Esophagus (tissue), 2 donors: ENCODE data around the gene CDKN1A. TPM values are rescaled to one million over a fixed set of nuclear protein-coding genes. Genes with fewer than 3 reads are reported as not detected.
"Not testable (repeated sequence)": the region's sequence is repeated elsewhere in the genome, so short reads cannot be mapped to it uniquely, and the experiment has no call there.

Source experiments
- H3K27ac ChIP-seq, 2 donors: one replicate each; pipeline ENCODE4 v1.5.1; 2013; ENCODE audit warnings: low read depth in 2 of 2, mild to moderate bottlenecking in 2 of 2, inconsistent platforms in 1 of 2, low read length in 1 of 2, moderate library complexity in 1 of 2
- H3K27me3 ChIP-seq, 2 donors: one replicate each; pipeline ENCODE4 v1.6.1; 2013; ENCODE audit warnings: low read length in 2 of 2, control low read depth in 1 of 2, mild to moderate bottlenecking in 1 of 2; ENCODE audit not compliant: insufficient read depth in 2 of 2, control insufficient read depth in 1 of 2
- H3K36me3 ChIP-seq, 2 donors: one replicate each; pipeline ENCODE4 v1.6.1; 2013; ENCODE audit warnings: low read length in 1 of 2; ENCODE audit not compliant: control insufficient read depth in 2 of 2, insufficient read depth in 2 of 2
- H3K4me1 ChIP-seq, 2 donors: one replicate each; pipeline ENCODE4 v1.6.1; 2013; ENCODE audit warnings: low read length in 1 of 2; ENCODE audit not compliant: control insufficient read depth in 2 of 2, insufficient read depth in 2 of 2
- H3K4me3 ChIP-seq, 2 donors: one replicate each; pipeline ENCODE4 v1.5.1; 2013; ENCODE audit warnings: low read length in 2 of 2, mild to moderate bottlenecking in 2 of 2, low read depth in 1 of 2, moderate library complexity in 1 of 2
- H3K9me3 ChIP-seq, 2 donors: one replicate each; pipeline ENCODE4 v1.6.1; 2013; ENCODE audit warnings: mild to moderate bottlenecking in 2 of 2, low read depth in 1 of 2, low read length in 1 of 2, moderate library complexity in 1 of 2; ENCODE audit not compliant: control insufficient read depth in 2 of 2, insufficient read depth in 1 of 2
- WGBS, 2 donors: extraction: QIAGEN DNeasy Blood & Tissue Kit; methylation state at CpG; one replicate each; pipeline ENCODE4 v1.1.7; 2013; 5-methylcytosine and 5-hydroxymethylcytosine counted together
- polyA plus RNA-seq, 2 donors: library from polyadenylated mRNA; stranded (reverse); fragments of 200-250 nt; gene quantifications; one replicate each; pipeline ENCODE4 v1.2.3, GENCODE V29; 2013
- donor health status: healthy with polysubstance abuse.
- donor health status: Bipolar disorder and iron deficiency.

CDKN1A gene
- polyA plus RNA-seq, 2 donors = 36.9 to 114 TPM

DNA sequence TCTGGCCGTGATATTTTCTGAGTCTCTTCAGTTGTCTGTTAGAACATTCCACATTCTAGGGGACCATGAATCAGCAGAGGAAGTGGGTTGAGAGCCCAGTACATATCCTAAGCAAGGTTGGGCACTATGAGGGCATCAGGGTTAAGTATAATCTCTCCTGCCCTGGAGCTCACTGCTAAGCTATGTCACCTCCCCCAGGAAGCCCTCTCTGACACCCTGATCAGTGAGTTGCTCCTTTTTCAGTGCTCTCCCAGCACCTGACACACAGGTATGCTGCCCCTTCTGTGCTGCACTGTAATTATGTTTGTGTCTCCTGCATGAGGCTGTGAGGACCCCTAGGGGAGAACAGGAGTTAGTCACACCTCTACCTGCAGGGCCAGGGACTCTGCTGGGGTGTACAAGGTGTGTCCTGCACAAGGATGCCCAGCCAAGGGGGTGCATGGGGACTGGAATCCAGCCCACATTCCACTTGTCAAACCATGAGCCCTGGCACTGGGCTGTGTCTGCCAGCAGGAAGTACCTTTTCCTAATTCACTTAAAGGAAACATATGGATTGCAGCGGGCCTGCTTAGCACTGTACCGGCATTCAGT, 23.0 kb downstream of the CDKN1A start:
- Histone ChIP-seq H3K27me3 (no peaks in the 10 kb centered on the region), H3K36me3 (no peaks in the 10 kb centered on the region), H3K27ac (no peak overlapping the region), H3K4me1 (peaks cover 0 to 3% of the 10 kb centered on the region in 2 donors), H3K4me3 (no peak overlapping the region), H3K9me3 (no peaks in the 10 kb centered on the region)
- 63 to 73% methylated on average over 3 of the region's 3 CpGs for WGBS, 2 donors

DNA sequence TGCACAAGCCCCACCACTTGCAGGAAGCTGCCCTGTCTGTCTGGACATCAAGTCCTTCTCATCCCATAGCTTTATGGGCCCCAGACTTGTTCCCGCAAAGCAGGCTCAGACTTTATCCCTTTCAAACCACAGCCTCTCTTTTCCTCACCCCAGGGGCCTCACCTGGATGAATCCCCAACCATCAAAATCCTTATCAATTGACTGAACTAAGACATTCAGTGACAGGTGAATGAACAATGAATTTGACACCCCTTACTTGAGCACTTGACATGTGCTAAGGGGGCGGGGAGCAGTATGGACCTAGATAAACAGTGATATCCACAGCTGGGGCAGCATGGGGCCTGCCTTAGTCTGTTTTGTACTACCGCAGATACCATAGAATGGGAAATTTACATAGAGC, 24.1 kb downstream of the CDKN1A start:
- Histone ChIP-seq H3K36me3 (no peaks in the 10 kb centered on the region), H3K27me3 (no peaks in the 10 kb centered on the region), H3K4me3 (no peak overlapping the region), H3K4me1 (peaks cover 0 to 3% of the 10 kb centered on the region in 2 donors), H3K9me3 (no peaks in the 10 kb centered on the region), H3K27ac (no peak overlapping the region)
- 93 to 97% methylated on average over 3 of the region's 3 CpGs for whole genome bisulfite sequencing, 2 donors

DNA sequence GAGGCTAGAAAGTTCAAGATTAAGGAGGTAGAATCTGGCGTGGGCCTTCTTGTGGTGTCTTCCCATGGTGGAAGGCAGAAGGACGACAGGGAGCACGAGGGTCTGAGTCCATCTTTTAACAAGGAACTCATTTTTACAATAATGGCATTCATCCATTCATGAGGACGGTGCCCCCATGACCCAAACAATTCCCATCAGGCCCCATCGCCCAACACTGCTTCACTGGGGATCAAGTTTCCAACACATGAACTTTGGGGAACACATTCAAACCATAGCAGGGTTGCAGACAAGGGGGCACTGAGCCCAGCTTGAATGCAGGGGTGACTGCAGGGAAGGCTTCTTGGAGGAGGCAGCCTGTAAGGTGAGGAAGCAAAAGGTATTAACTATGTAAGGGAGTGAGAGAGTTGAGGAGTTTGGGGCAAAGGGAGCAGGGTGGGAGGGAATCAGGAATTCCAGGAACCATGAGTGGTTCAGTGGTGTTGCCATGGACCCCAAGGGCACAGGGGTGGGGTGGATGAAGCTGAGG, 24.6 kb downstream of the CDKN1A start:
- WGBS, 2 donors = 89 to 91% methylated on average over 5 of the region's 5 CpGs

DNA sequence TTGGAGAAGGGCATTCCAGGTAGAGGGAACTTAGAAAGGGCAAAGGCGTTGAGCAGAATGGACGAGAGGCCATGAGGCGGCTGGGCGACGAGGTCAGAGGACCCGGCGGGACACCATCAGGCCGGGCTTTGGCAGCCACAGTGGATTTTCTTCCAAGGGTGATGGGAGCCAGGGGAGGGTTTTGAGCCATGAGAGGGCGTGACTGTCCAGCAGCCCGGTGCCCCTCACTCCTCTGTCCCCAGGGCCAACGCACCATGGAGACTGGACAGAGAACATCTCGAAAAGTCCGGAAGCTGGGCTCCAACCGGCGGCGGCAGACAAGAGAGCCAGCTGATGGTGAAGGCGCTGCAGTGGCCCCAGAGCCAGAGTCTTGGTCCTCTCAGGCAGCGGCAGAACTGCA, 25.5 kb downstream of the CDKN1A start:
- Histone ChIP-seq H3K4me1 (peaks cover 0 to 3% of the 10 kb centered on the region in 2 donors), H3K27me3 (no peaks in the 10 kb centered on the region), H3K27ac (no peak overlapping the region), H3K9me3 (no peaks in the 10 kb centered on the region), H3K4me3 (no peak overlapping the region), H3K36me3 (no peaks in the 10 kb centered on the region)
- WGBS, 2 donors = 92 to 95% methylated on average over 18 of the region's 18 CpGs

More for the DNA sequence above, 24.6 kb downstream of the CDKN1A start:
- H3K4me3 ChIP-seq = no peak overlapping the region
- H3K27ac ChIP-seq = no peak overlapping the region
- H3K36me3 ChIP-seq = no peaks in the 10 kb centered on the region
- H3K4me1 ChIP-seq = peaks cover 0 to 3% of the 10 kb centered on the region in 2 donors
- H3K27me3 ChIP-seq = no peaks in the 10 kb centered on the region
- no peaks in the 10 kb centered on the region for H3K9me3 ChIP-seq

DNA sequence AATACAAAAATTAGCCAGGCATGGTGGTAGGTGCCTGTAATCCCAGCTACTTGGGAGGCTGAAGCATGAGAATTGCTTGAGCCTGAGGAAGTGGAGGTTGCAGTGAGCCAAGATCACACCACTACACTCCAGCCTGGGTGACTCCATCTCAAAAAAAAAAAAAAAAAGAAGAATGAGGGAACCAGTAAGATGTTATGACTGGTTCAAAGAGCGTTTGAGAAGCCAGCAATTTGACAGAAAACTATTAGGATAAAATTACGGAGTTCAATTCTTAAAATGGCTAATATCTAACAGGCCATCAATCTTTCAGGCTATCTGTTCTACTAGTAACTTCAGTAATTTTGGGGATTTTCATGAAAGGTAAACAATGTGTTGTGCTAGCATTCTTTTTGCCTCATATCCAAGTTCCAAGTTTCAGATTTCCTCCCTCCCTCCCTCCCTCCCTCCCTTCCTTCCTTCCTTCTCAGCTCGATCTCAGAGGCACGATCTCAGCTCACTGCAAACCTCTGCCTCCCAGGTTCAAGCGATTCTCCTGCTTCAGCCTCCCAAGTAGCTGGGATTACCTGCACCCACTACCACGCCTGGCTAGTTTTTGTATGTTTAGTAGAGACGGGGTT, 26.6 kb downstream of the CDKN1A start:
- H3K4me3 ChIP-seq, H3K27ac ChIP-seq, H3K27me3 ChIP-seq, H3K9me3 ChIP-seq, H3K36me3 ChIP-seq, H3K4me1 ChIP-seq: not testable (repeated sequence)
- 73 to 74% methylated on average over 7 of the region's 7 CpGs for WGBS, 2 donors

DNA sequence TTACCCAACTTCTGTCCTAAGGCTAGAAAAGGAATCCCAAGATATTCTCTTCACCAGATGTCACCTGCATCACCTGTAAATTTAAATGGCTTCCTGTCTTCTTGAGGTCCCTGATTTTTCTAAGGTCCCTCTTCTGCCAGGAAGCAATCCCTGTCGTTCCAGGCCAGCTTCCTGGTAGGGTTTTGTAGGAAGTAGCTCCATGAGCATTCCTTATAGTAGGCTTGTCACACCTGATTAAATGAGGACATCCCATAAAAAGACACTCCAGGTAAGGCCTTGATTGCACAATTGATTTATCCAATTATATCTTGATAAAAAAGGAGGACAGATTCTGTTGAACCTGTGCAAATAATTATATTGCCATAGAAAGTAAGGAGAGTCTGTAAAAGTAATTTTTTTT, 27.8 kb downstream of the CDKN1A start:
- H3K27me3 ChIP-seq = no peaks in the 10 kb centered on the region
- WGBS, 2 donors = 58 to 70% methylated on average over 1 of the region's 1 CpG
- no peak overlapping the region for H3K27ac ChIP-seq
- H3K36me3 ChIP-seq = no peaks in the 10 kb centered on the region
- no peak overlapping the region for H3K4me3 ChIP-seq
- H3K4me1 ChIP-seq = peaks cover 0 to 3% of the 10 kb centered on the region in 2 donors
- no peaks in the 10 kb centered on the region for H3K9me3 ChIP-seq

DNA sequence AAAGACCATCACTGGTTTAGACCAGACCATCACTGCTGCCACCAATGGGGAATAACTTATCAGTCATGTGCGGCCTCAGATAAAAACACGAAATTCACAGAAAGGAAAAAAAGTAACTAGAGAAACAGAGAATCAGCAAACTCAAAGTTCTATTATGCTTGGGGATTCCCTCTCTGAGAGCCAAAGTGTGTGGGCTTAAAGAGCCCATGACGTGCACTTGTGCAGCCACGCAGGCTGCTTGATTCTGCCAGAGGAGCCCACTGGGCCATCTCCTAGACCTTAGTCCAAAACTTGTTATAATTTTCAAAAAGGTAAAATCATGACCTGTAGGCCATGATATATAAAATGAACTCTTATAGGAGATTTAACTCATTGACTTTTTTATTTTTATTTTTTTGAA, 34.3 kb downstream of the CDKN1A start:
- Histone ChIP-seq H3K27ac (no peak overlapping the region), H3K4me3 (no peak overlapping the region), H3K4me1 (peaks cover 2 to 12% of the 10 kb centered on the region in 2 donors), H3K27me3 (no peaks in the 10 kb centered on the region), H3K9me3 (no peaks in the 10 kb centered on the region), H3K36me3 (no peaks in the 10 kb centered on the region)
- WGBS, 2 donors = 88 to 89% methylated on average over 4 of the region's 4 CpGs

DNA sequence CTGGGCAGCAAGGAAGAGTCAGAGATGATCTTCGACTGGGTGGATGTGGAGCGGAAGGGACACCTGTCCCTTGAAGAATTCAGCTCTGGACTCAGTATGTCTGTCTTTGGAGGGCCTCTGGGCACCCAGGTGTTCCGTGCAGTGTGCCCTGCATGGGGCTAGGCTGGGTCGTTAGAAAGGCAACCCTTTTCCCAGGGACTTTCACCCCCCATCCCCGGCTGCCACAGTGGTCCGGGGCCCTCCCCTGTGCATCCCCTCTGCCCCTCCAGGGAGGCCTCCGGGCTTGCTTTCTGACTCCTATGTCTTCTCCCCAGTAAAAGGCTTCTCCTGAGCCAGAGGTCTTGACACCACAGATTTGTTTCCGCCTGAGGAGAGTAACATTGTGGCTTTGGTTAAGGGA, 35.3 kb downstream of the CDKN1A start:
- H3K27ac ChIP-seq = no peak overlapping the region
- no peaks in the 10 kb centered on the region for H3K9me3 ChIP-seq
- H3K36me3 ChIP-seq = no peaks in the 10 kb centered on the region
- H3K27me3 ChIP-seq = no peaks in the 10 kb centered on the region
- H3K4me1 ChIP-seq = peaks cover 6 to 18% of the 10 kb centered on the region in 2 donors
- WGBS, 2 donors = 88 to 91% methylated on average over 8 of the region's 8 CpGs
- no peak overlapping the region for H3K4me3 ChIP-seq

DNA sequence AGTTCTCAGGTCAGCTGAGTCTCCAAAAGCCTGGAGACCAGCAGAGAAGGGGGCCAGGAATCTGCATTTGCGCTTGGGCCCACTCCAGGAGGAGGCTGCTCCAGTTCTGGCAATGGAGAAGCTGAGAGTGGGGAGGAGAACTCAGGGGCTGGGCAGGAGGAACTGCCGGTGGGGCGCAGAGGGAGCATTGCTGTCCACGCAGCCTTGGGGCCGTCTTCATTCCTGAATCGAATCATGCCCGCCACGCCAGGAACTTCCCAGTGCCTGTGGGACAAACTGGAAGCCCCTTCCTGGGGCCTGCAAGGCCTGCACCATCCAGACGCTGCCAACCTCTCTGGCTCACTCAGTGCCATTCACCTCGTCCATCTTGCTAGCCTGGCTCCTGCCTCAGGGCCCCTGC, 36.0 kb downstream of the CDKN1A start:
- H3K4me1 ChIP-seq = peaks cover 6 to 18% of the 10 kb centered on the region in 2 donors
- no peak overlapping the region for H3K4me3 ChIP-seq
- no peaks in the 10 kb centered on the region for H3K9me3 ChIP-seq
- no peak overlapping the region for H3K27ac ChIP-seq
- WGBS, 2 donors = 80 to 81% methylated on average over 10 of the region's 10 CpGs
- no peaks in the 10 kb centered on the region for H3K27me3 ChIP-seq
- no peaks in the 10 kb centered on the region for H3K36me3 ChIP-seq

DNA sequence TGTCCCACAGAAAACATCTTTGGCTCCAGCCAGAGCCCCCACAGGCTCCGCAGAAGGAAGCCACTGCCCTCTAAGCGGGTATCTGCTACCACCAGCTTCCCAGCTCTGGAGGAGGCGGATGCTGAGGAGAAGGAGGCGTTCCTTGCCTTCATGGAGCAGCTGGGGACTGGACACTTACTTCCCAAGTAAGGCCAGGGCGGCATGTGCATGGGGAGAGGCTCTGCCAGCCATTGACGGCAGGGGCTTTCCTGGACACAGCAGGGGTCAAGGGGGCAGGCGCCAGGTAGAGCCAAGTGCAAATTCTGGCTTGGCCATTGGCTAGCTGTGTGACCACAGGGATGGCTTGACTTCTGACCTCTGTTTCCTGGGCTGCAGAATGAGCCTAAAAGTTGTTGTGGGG, 37.0 kb downstream of the CDKN1A start:
- Histone ChIP-seq H3K27me3 (no peaks in the 10 kb centered on the region), H3K4me3 (no peak overlapping the region), H3K9me3 (no peaks in the 10 kb centered on the region), H3K36me3 (no peaks in the 10 kb centered on the region), H3K27ac (no peak overlapping the region), H3K4me1 (peaks cover 6 to 18% of the 10 kb centered on the region in 2 donors)
- WGBS, 2 donors = 90% methylated on average over 7 of the region's 7 CpGs
